GM23248 (cell line): Measurements from ENCODE around the gene RPS15. TPM values are rescaled to one million over a fixed set of nuclear protein-coding genes. Genes with fewer than 3 reads are reported as not detected.

Source experiments
- DNase-seq: peaks from one replicate; pipeline ENCODE4 v3.0.0-alpha.2; 2015
- H2AFZ ChIP-seq: fragments of 200-600 bp; sonication (generic); 2 replicates; pipeline ENCODE4 v1.6.1; 2016; ENCODE audit warnings: antibody characterized with exemption
- H3F3A ChIP-seq: fragments of 200-600 bp; sonication (generic); 2 replicates; pipeline ENCODE4 v1.6.1; 2016; ENCODE audit warnings: mild to moderate bottlenecking, antibody characterized with exemption, mixed run types; ENCODE audit not compliant: insufficient read depth
- H3K27ac ChIP-seq: fragments of 200-600 bp; sonication (generic); 2 replicates; pipeline ENCODE4 v1.5.1; 2016; ENCODE audit warnings: mild to moderate bottlenecking
- H3K27me3 ChIP-seq: fragments of 200-600 bp; sonication (generic); replicated peaks from 2 replicates; pipeline ENCODE4 v1.6.1; 2016; ENCODE audit warnings: mild to moderate bottlenecking; ENCODE audit not compliant: insufficient read depth
- H3K36me3 ChIP-seq: fragments of 200-600 bp; sonication (generic); 2 replicates; pipeline ENCODE4 v1.6.1; 2016; ENCODE audit warnings: low read depth, mild to moderate bottlenecking
- H3K4me1 ChIP-seq: fragments of 200-600 bp; sonication (generic); 2 replicates; pipeline ENCODE4 v1.6.1; 2016; ENCODE audit warnings: mild to moderate bottlenecking; ENCODE audit not compliant: insufficient read depth
- H3K4me2 ChIP-seq: fragments of 200-600 bp; sonication (generic); one replicate; pipeline ENCODE4 v1.6.1; 2016; ENCODE audit warnings: mild to moderate bottlenecking; ENCODE audit not compliant: unreplicated experiment
- H3K4me3 ChIP-seq: fragments of 200-600 bp; sonication (generic); 2 replicates; pipeline ENCODE4 v1.5.1; 2016; ENCODE audit warnings: mild to moderate bottlenecking
- H3K79me2 ChIP-seq: fragments of 200-600 bp; sonication (generic); 2 replicates; pipeline ENCODE4 v1.6.1; 2016; ENCODE audit warnings: mild to moderate bottlenecking; ENCODE audit not compliant: insufficient read depth
- H3K9ac ChIP-seq: fragments of 200-600 bp; sonication (generic); 2 replicates; pipeline ENCODE4 v1.6.1; 2016; ENCODE audit warnings: mild to moderate bottlenecking
- H3K9me2 ChIP-seq: fragments of 200-600 bp; sonication (generic); 2 replicates; pipeline ENCODE4 v1.6.1; 2016; ENCODE audit warnings: mixed run types, mild to moderate bottlenecking, moderate library complexity; ENCODE audit not compliant: insufficient read depth
- H3K9me3 ChIP-seq: fragments of 200-600 bp; sonication (generic); one replicate; pipeline ENCODE4 v1.6.1; 2017; ENCODE audit warnings: low read depth
- H4K20me1 ChIP-seq: fragments of 200-600 bp; sonication (generic); 2 replicates; pipeline ENCODE4 v1.6.0; 2016; ENCODE audit not compliant: insufficient read depth
- EZH2 ChIP-seq: fragments of 200-600 bp; sonication (generic); IDR thresholded peaks from 2 replicates; pipeline ENCODE4 v1.6.1; 2018; ENCODE audit warnings: antibody characterized with exemption, mild to moderate bottlenecking; ENCODE audit not compliant: insufficient read depth, poor library complexity, severe bottlenecking
- EZH2phosphoT487 ChIP-seq: fragments of 200-600 bp; sonication (generic); IDR thresholded peaks from 2 replicates; pipeline ENCODE4 v1.6.1; 2018; ENCODE audit warnings: antibody characterized with exemption, moderate library complexity, mild to moderate bottlenecking, low read depth; ENCODE audit not compliant: insufficient read depth
- WGBS, 2 experiments: methylation state at CpG; one replicate each; pipeline ENCODE4 v1.1.6; 2015 to 2017; ENCODE audit warnings: low lambda C conversion rate in 2 of 2, low coverage in 1 of 2; ENCODE audit errors: missing lambda C conversion rate in 2 of 2; 5-methylcytosine and 5-hydroxymethylcytosine counted together
- in situ Hi-C: fragments of 300-500 bp; cut with MboI; formaldehyde crosslinking; loops from 2 replicates; pipeline ENCODE4 v1.15.0; 2020
- polyA plus RNA-seq: library from polyadenylated mRNA; unstranded; fragments of >200 nt; fragmentation: Nextera tagmentation; extraction: Ambion mirVana; gene quantifications from 2 replicates; pipeline ENCODE4 v1.2.1, GENCODE V29; 2016
- total RNA-seq: library from RNA; depleted of rRNA; stranded (reverse); fragments of >200 nt; shearing (Covaris generic); gene quantifications from 2 replicates; pipeline ENCODE4 v1.2.3, GENCODE V29; 2014; rRNA removed

Gene RPS15
- total and polyA plus RNA-seq, 2 experiments from 2014 or later, result 921 to 1,289 TPM

DNA sequence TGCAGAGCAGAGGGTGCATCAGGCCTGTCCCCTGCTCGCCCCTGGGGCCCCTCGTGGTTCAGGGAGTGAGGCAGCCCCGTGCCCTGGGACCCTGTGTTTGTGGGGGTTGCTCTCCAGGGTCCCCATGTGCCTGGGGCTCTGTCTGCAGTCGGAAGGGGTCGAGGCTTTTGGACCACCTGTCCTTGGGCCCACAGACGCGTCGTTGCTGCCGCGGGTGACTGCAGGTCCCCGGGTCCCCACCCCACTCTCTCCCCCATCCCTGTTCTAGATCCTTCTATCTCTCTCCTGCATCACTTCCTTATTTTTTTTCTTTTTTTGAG, 50.0 kb downstream of the RPS15 start:
- no peaks in the 10 kb centered on the region for H3K9me2 ChIP-seq
- no peak overlapping the region for H3K9ac ChIP-seq
- H3K27me3 ChIP-seq, result no peaks in the 10 kb centered on the region
- H3K4me1 ChIP-seq, result no peaks in the 10 kb centered on the region
- DNase-seq, result no peak
- H3K4me2 ChIP-seq, result no peak overlapping the region
- H2AFZ ChIP-seq, result no peak overlapping the region
- H3K27ac ChIP-seq, result no peak overlapping the region
- no peaks in the 10 kb centered on the region for H3K9me3 ChIP-seq
- no peaks in the 10 kb centered on the region for H3K79me2 ChIP-seq
- WGBS, 2 experiments, result 82 to 91% methylated on average over 9 to 10 of the region's 11 CpGs
- in situ Hi-C loops, result no loop called here
- no peak overlapping the region for H3K4me3 ChIP-seq
- no peaks in the 10 kb centered on the region for H3K36me3 ChIP-seq
- no peaks in the 10 kb centered on the region for H4K20me1 ChIP-seq
- no peaks in the 10 kb centered on the region for H3F3A ChIP-seq
- TF ChIP-seq EZH2phosphoT487 (no peak), EZH2 (no peak)

DNA sequence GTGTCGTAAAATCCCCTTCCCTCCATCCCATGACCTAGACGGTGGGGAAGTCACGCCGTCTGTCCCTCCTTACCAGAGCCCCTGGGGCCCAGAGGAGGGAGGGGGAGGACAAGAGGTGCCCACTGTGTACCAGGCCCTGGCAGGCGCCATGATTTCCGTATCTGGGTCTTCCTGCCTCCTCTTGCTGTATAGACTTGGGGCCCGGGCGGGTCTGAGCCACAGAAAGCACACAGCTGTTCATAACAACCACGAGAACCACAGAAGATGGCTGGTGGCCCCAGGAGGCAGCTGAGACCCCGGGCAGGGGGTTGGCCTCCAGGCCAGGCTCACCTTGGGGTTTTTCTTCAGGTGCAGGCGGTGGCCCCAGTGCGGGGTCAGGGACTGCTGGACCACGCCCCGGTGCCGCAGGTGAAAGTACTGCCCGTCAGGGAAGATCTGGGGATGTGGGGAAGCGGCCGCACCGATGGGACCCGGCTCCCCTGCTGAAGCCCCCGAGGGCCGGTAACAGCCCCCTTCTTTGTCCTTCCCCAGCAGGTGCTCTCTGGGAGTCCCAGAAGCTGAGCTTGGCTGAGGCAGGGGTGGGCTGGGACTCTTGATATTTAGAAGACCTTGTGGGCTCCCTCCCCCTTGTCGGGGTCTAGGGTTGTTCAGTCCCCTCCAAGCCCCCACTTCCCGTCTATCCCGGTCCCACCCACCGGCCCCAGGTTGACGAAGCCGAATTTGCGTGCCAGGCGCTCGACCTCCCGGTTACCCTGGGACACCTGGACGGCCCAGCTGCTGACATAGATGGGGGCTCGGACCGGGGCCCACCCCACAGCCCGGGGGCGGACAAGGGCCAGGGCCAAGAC, 51.5 kb downstream of the RPS15 start:
- no peaks in the 10 kb centered on the region for H3F3A ChIP-seq
- H3K36me3 ChIP-seq, result no peaks in the 10 kb centered on the region
- no peaks in the 10 kb centered on the region for H3K27me3 ChIP-seq
- H3K4me1 ChIP-seq, result no peaks in the 10 kb centered on the region
- H3K9ac ChIP-seq, result peak overlapping the region; percentile 73
- H3K79me2 ChIP-seq, result no peaks in the 10 kb centered on the region
- 32 to 33% methylated on average over 28 to 33 of the region's 37 CpGs for WGBS, 2 experiments
- H3K27ac ChIP-seq, result peak overlapping the region; percentile 45
- H3K9me3 ChIP-seq, result no peaks in the 10 kb centered on the region
- no peak for DNase-seq
- H3K4me3 ChIP-seq, result peak overlapping the region; percentile 72
- no peaks in the 10 kb centered on the region for H3K9me2 ChIP-seq
- TF ChIP-seq EZH2phosphoT487 (no peak), EZH2 (no peak)
- H3K4me2 ChIP-seq, result peak overlapping the region; percentile 76
- no peaks in the 10 kb centered on the region for H4K20me1 ChIP-seq
- in situ Hi-C loops, result no loop called here
- H2AFZ ChIP-seq, result peak overlapping the region; percentile 89

Other genes with a start within 250 kb of the RPS15 start
- 64.1 and 66.5 TPM in 2 replicates for gene STK11, start 232.6 kb upstream of the RPS15 start, total RNA-seq
- gene STK11, start 232.6 kb upstream of the RPS15 start, polyA plus RNA-seq, result 4.3 and 4.6 TPM in 2 replicates
- 2.7 and 4.5 TPM in 2 replicates for gene CBARP, start 200.4 kb upstream of the RPS15 start, total RNA-seq
- 0.29 and 0.41 TPM in 2 replicates for gene CBARP, start 200.4 kb upstream of the RPS15 start, polyA plus RNA-seq
- gene ATP5F1D, start 196.6 kb upstream of the RPS15 start, total RNA-seq, result 27.4 and 38.9 TPM in 2 replicates
- 287 and 290 TPM in 2 replicates for gene ATP5F1D, start 196.6 kb upstream of the RPS15 start, polyA plus RNA-seq
- 9.4 and 18.5 TPM in 2 replicates for gene MIDN, start 189.8 kb upstream of the RPS15 start, total RNA-seq
- 3.1 and 4.0 TPM in 2 replicates for gene MIDN, start 189.8 kb upstream of the RPS15 start, polyA plus RNA-seq
- 239 and 392 TPM in 2 replicates for gene CIRBP, start 169.1 kb upstream of the RPS15 start, total RNA-seq
- 163 and 185 TPM in 2 replicates for gene CIRBP, start 169.1 kb upstream of the RPS15 start, polyA plus RNA-seq
- gene FAM174C, start 162.9 kb upstream of the RPS15 start, total RNA-seq, result 61.5 and 84.5 TPM in 2 replicates
- gene FAM174C, start 162.9 kb upstream of the RPS15 start, polyA plus RNA-seq, result 67.8 and 81.6 TPM in 2 replicates
- gene EFNA2, start 152.5 kb upstream of the RPS15 start, total RNA-seq, result not detected in 2 replicates
- gene EFNA2, start 152.5 kb upstream of the RPS15 start, polyA plus RNA-seq, result not detected in 2 replicates
- 64.1 and 67.1 TPM in 2 replicates for gene NDUFS7, start 54.5 kb upstream of the RPS15 start, total RNA-seq
- gene NDUFS7, start 54.5 kb upstream of the RPS15 start, polyA plus RNA-seq, result 173 and 177 TPM in 2 replicates
- gene GAMT, start 36.9 kb upstream of the RPS15 start, total RNA-seq, result 39.8 and 43.7 TPM in 2 replicates
- 40.1 and 43.1 TPM in 2 replicates for gene GAMT, start 36.9 kb upstream of the RPS15 start, polyA plus RNA-seq
- 56.6 and 59.4 TPM in 2 replicates for gene DAZAP1, start 30.8 kb upstream of the RPS15 start, total RNA-seq
- 11.0 and 12.8 TPM in 2 replicates for gene DAZAP1, start 30.8 kb upstream of the RPS15 start, polyA plus RNA-seq
- gene APC2, start 11.7 kb downstream of the RPS15 start, total RNA-seq, result 0.11 TPM in 1 of 2 replicates, not detected in the other
- gene APC2, start 11.7 kb downstream of the RPS15 start, polyA plus RNA-seq, result 0.10 and 0.11 TPM in 2 replicates
- 35.9 and 40.2 TPM in 2 replicates for gene C19orf25, start 40.8 kb downstream of the RPS15 start, total RNA-seq
- gene C19orf25, start 40.8 kb downstream of the RPS15 start, polyA plus RNA-seq, result 33.2 and 34.7 TPM in 2 replicates
- gene PCSK4, start 52.0 kb downstream of the RPS15 start, total RNA-seq, result 0.13 and 0.76 TPM in 2 replicates
- 0.28 and 0.43 TPM in 2 replicates for gene PCSK4, start 52.0 kb downstream of the RPS15 start, polyA plus RNA-seq
- gene REEP6, start 52.8 kb downstream of the RPS15 start, total RNA-seq, result 2.9 and 3.0 TPM in 2 replicates
- gene REEP6, start 52.8 kb downstream of the RPS15 start, polyA plus RNA-seq, result 4.0 and 4.3 TPM in 2 replicates
- 21.1 and 31.7 TPM in 2 replicates for gene ADAMTSL5, start 74.6 kb downstream of the RPS15 start, total RNA-seq
- gene ADAMTSL5, start 74.6 kb downstream of the RPS15 start, polyA plus RNA-seq, result 19.3 and 23.3 TPM in 2 replicates
- gene PLK5, start 85.7 kb downstream of the RPS15 start, total RNA-seq, result not detected in 2 replicates
- not detected in 2 replicates for gene PLK5, start 85.7 kb downstream of the RPS15 start, polyA plus RNA-seq
- gene MEX3D, start 129.9 kb downstream of the RPS15 start, total RNA-seq, result 50.3 and 50.6 TPM in 2 replicates
- 2.6 and 3.0 TPM in 2 replicates for gene MEX3D, start 129.9 kb downstream of the RPS15 start, polyA plus RNA-seq
- gene MBD3, start 154.5 kb downstream of the RPS15 start, total RNA-seq, result 134 and 153 TPM in 2 replicates
- 24.5 and 26.4 TPM in 2 replicates for gene MBD3, start 154.5 kb downstream of the RPS15 start, polyA plus RNA-seq
- gene UQCR11, start 167.1 kb downstream of the RPS15 start, total RNA-seq, result 49.3 and 53.0 TPM in 2 replicates
- 669 and 684 TPM in 2 replicates for gene UQCR11, start 167.1 kb downstream of the RPS15 start, polyA plus RNA-seq
- gene TCF3, start 214.2 kb downstream of the RPS15 start, total RNA-seq, result 58.9 and 60.6 TPM in 2 replicates
- 16.2 and 18.3 TPM in 2 replicates for gene TCF3, start 214.2 kb downstream of the RPS15 start, polyA plus RNA-seq